SK-N-MC (cell line): ENCODE results near the gene SH3RF3.

ENCODE experiments used
- EZH2 ChIP-seq: fragments of 200-600 bp; sonication (generic); IDR thresholded peaks from one replicate; pipeline ENCODE4 v1.6.1; 2017; ENCODE audit warnings: antibody characterized with exemption
- POLR2AphosphoS5 ChIP-seq: IDR thresholded peaks from 2 replicates; pipeline ENCODE4 v1.6.1; 2012; ENCODE audit warnings: mild to moderate bottlenecking, low read depth, low read length, borderline replicate concordance

DNA sequence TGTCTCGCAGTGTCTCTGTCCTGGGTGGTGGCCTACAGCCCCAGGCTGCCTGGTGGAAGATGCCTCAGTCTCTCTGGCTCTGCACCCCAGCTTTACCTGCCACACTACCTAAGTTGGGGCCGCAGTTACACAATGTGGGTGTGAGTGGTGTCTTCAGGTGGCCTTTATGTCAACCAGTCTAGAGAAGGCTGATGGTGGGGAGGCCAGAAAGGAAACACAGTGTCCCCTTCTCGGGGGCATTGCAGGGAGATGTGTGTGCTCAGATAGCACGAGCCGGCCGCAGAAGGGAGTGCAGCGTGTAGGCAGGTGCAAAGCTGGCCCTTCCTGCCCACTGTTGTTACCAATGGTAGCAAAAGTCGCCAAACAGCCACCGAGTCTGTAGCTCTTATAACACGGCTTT is 216.1 kb downstream of the SH3RF3 start:
- TF ChIP-seq POLR2AphosphoS5 (no peak), EZH2 (no peak)
